Peyer's patch (tissue), 4 donors: ENCODE data around the gene KCNMA1.

ENCODE experiments used
- CTCF ChIP-seq, 6 experiments: fragments of 450-650 bp in 4 of 6; fragments of 200-600 bp in 2 of 6; sonication (generic) in 1 of 6; IDR thresholded peaks; one replicate each; pipeline ENCODE4 v1.5.1; 2017 to 2019; ENCODE audit warnings: antibody characterized with exemption in 6 of 6, mild to moderate bottlenecking in 3 of 6, moderate library complexity in 1 of 6
- POLR2A ChIP-seq, 2 donors: fragments of 450-650 bp; IDR thresholded peaks; one replicate each; pipeline ENCODE4 v1.5.1; 2017; ENCODE audit warnings: antibody characterized with exemption in 2 of 2, mild to moderate bottlenecking in 2 of 2, moderate library complexity in 2 of 2

GRCh38 chr10:77496941-77497420 lies 140.6 kb downstream of the KCNMA1 start:
- TF ChIP-seq CTCF (IDR thresholded peaks at IDR 0.05) (no peak), POLR2A (IDR thresholded peaks at IDR 0.05) (no peak)
